Coronary artery (tissue), 2 donors: Measurements from ENCODE around the gene PRDM7.
A peak's percentile ranks its signal among the peaks of the same experiment; 100 is the strongest.

ENCODE experiments used
- DNase-seq: peaks from one replicate; pipeline ENCODE4 v3.0.0-alpha.2; 2017; ENCODE audit warnings: low spot score
- H3K27ac ChIP-seq, 2 donors: fragments of 200-600 bp; sonication (generic); one replicate each; pipeline ENCODE4 v1.5.1; 2016 to 2019
- H3K4me3 ChIP-seq: fragments of 200-600 bp; sonication (generic); 2 replicates; pipeline ENCODE4 v1.5.1; 2016; ENCODE audit warnings: mild to moderate bottlenecking, moderate library complexity
- CTCF ChIP-seq: fragments of 200-600 bp; sonication (generic); IDR thresholded peaks from one replicate; pipeline ENCODE4 v1.5.1; 2019; ENCODE audit warnings: antibody characterized with exemption

PRDM7 gene

GRCh38 chr16:90084215-90084950, 7.3 kb upstream of the PRDM7 start:
- no peak for TF ChIP-seq CTCF
- DNase-seq, result no peak

DNA sequence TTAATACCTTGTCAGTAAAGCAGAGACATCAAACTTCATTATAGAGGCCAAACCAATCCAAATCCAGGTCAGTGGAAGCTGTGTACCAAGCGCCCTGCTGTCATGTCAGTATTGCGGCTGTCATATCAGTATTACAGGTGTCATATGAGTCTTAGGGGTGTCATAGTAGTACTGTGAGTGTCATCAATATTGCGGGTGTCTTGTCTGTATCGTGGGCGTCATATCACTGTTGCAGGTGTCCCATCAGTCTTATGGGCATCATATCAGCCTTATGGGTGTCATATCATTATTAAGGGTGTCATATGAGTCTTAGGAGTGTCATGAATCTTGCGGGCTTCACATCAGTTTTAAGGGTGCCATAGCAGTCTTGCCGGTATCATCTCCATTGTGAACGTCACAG, 6.0 kb upstream of the PRDM7 start:
- no peak for TF ChIP-seq CTCF
- DNase-seq, result no peak
- Histone ChIP-seq H3K4me3 (no peak overlapping the region), H3K27ac (no peak overlapping the region)

More at GRCh38 chr16:90084215-90084950, 7.3 kb upstream of the PRDM7 start:
- Histone ChIP-seq H3K4me3 (no peak overlapping the region), H3K27ac (no peak overlapping the region)

GRCh38 chr16:90081606-90081970, 4.5 kb upstream of the PRDM7 start:
- no peak for TF ChIP-seq CTCF
- Histone ChIP-seq H3K4me3 (no peak overlapping the region), H3K27ac (no peak overlapping the region)
- DNase-seq, result no peak

DNA sequence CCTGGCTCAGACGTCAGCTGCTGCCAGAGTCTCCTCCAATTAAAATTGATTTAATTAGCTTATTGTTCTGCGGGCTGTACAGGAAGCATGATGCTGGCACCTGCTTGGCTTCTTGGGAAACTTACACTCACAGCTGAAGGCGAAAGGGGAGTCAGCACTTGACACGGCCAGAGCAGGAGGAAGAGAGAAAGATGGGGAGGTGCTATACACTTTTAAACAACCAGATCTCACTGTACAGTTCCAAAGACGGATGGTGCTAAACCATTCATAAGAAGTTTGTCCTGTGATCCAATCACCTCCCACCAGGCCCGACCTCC, 1.4 kb upstream of the PRDM7 start:
- no peak for TF ChIP-seq CTCF
- Histone ChIP-seq H3K27ac (no peak overlapping the region), H3K4me3 (no peak overlapping the region)
- DNase-seq, result no peak

GRCh38 chr16:90077757-90078578, 837 bp upstream of the PRDM7 start:
- no peak overlapping the region for H3K27ac ChIP-seq
- no peak for TF ChIP-seq CTCF
- no peak for DNase-seq
- H3K4me3 ChIP-seq, result peak overlapping the region; percentile 61

DNA sequence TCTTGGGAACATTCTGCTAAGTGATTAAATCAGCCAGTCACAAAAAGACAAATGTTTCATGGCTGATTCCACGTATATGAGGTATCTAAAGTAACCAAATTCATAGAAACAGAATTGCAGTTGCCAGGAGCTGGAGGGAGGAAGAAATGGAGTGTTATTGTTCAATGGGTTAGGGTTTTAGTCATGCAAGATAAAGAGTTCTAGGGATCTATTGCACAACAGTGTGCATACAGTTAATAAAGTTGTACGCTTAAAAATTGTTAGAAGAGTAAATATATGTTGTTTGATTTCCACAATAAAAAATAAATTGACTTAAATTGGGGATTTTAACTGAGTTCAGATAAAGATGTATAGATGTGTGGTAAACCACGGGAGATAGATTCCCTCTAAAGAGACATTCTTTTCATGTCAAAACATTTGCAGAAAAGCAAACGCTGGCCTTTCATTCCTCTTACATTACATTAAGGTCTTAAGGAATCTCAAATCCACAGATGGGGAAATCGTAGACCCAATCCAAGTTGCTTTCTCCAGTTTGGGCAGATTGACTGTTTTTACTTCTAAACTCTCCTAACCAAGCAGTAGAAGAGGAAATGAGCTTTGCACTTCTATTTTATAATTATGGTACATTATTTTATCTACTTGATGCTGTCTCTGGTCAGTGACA, 4.6 kb downstream of the PRDM7 start:
- Histone ChIP-seq H3K4me3 (no peak overlapping the region), H3K27ac (no peak overlapping the region)
- no peak for DNase-seq
- TF ChIP-seq CTCF, result no peak
